CD8-positive, alpha-beta memory T cell (primary cell): Measurements from ENCODE around the gene ZMIZ1. TPM values are rescaled to one million over a fixed set of nuclear protein-coding genes. Genes with fewer than 3 reads are reported as not detected.

Experiments
- CTCF ChIA-PET: fragments of 350-600 bp; sonication (Branson Sonifier 250); formaldehyde crosslinking; loops from one replicate; lab custom pipeline; 2021; ENCODE audit warnings: antibody characterized with exemption; lab: Charles Lee
- POLR2A ChIA-PET: fragments of 350-600 bp; sonication (Branson Sonifier 250); formaldehyde crosslinking; loops from one replicate; lab custom pipeline; 2021; ENCODE audit warnings: antibody characterized with exemption; lab: Charles Lee
- DNase-seq, 5 donors: peaks; one replicate each; pipeline versions ENCODE4 v3.0.0 to v3.0.0-alpha.2; 2020 to 2022; ENCODE audit warnings: mixed read lengths in 1 of 5
- H3K27ac ChIP-seq: one replicate; pipeline ENCODE4 v1.7.0; 2013; ENCODE audit warnings: low read depth, mild to moderate bottlenecking, low read length, moderate library complexity
- H3K27me3 ChIP-seq: 2 replicates; pipeline ENCODE4 v1.7.0; 2013; ENCODE audit warnings: low read length, mild to moderate bottlenecking; ENCODE audit not compliant: insufficient read depth, poor library complexity, severe bottlenecking
- H3K36me3 ChIP-seq: 2 replicates; pipeline ENCODE4 v1.7.0; 2013; ENCODE audit warnings: mild to moderate bottlenecking, low read length, moderate library complexity; ENCODE audit not compliant: insufficient read depth
- H3K4me1 ChIP-seq: 2 replicates; pipeline ENCODE4 v1.7.0; 2013; ENCODE audit warnings: mild to moderate bottlenecking, low read length, moderate library complexity; ENCODE audit not compliant: insufficient read depth
- H3K4me3 ChIP-seq: 2 replicates; pipeline ENCODE4 v1.7.0; 2013; ENCODE audit warnings: mild to moderate bottlenecking, low read length
- H3K9me3 ChIP-seq: 2 replicates; pipeline ENCODE4 v1.7.0; 2013; ENCODE audit warnings: mild to moderate bottlenecking, low read length
- H3K27ac Mint-ChIP-seq, 8 donors: one replicate each; pipeline ENCODE4 v1.8.0; 2020 to 2021; ENCODE audit warnings: mixed read lengths in 8 of 8, mild to moderate bottlenecking in 6 of 8, inconsistent platforms in 3 of 8, moderate library complexity in 3 of 8
- H3K27me3 Mint-ChIP-seq, 2 donors: one replicate each; pipeline ENCODE4 v1.8.0; 2020 to 2021; ENCODE audit warnings: mixed read lengths in 2 of 2, mild to moderate bottlenecking in 1 of 2, moderate library complexity in 1 of 2
- H3K36me3 Mint-ChIP-seq, 3 donors: one replicate each; pipeline ENCODE4 v1.8.0; 2020 to 2021; ENCODE audit warnings: mixed read lengths in 3 of 3, inconsistent platforms in 1 of 3, mild to moderate bottlenecking in 1 of 3
- H3K4me1 Mint-ChIP-seq, 3 donors: one replicate each; pipeline ENCODE4 v1.8.0; 2020 to 2021; ENCODE audit warnings: mixed read lengths in 3 of 3, inconsistent platforms in 1 of 3, mild to moderate bottlenecking in 1 of 3
- H3K4me3 Mint-ChIP-seq, 7 donors: one replicate each; pipeline ENCODE4 v1.8.0; 2020 to 2021; ENCODE audit warnings: mixed read lengths in 7 of 7, mild to moderate bottlenecking in 6 of 7, moderate library complexity in 4 of 7, inconsistent platforms in 2 of 7
- H3K9me3 Mint-ChIP-seq, 5 donors: one replicate each; pipeline ENCODE4 v1.8.0; 2020 to 2022; ENCODE audit warnings: mixed read lengths in 5 of 5, mild to moderate bottlenecking in 3 of 5, moderate library complexity in 2 of 5, inconsistent platforms in 1 of 5
- polyA plus RNA-seq: library from polyadenylated mRNA; unstranded; fragments of 300-500 nt; fragmentation: Illumina TruSeq; gene quantifications from one replicate; pipeline ENCODE4 v1.2.3, GENCODE V29; 2021
- total RNA-seq, 2 experiments: library from RNA; stranded (reverse); gene quantifications; one replicate each; pipeline ENCODE4 v1.2.3, GENCODE V29; 2021

The ZMIZ1 gene
- total and polyA plus RNA-seq, 3 experiments from 2014 or later, result 8.0 to 36.3 (median 34.7) TPM

GRCh38 chr10:79356104-79356503, 287.3 kb downstream of the ZMIZ1 start:
- no peak overlapping the region for H3K4me3 ChIP-seq
- no peaks in the 10 kb centered on the region for H3K9me3 Mint-ChIP-seq
- CTCF ChIA-PET, result interaction anchor here (1.7 kb wide), 1 partner anchor 8 kb away, joined by 4 read pairs; no protein-coding TSS in a partner anchor
- no peaks in the 10 kb centered on the region for H3K27me3 ChIP-seq
- H3K4me1 ChIP-seq, result no peaks in the 10 kb centered on the region
- peaks cover 36% of the 10 kb centered on the region for H3K36me3 ChIP-seq
- peaks cover 17 to 66% (median 28%) of the 10 kb centered on the region in 3 donors for H3K36me3 Mint-ChIP-seq
- H3K27ac Mint-ChIP-seq, result peak overlapping the region in 1 of 8 donors; percentile 25
- no peak overlapping the region for H3K27ac ChIP-seq
- POLR2A ChIA-PET, result no interaction called here
- no peaks in the 10 kb centered on the region for H3K9me3 ChIP-seq
- no peaks in the 10 kb centered on the region for H3K27me3 Mint-ChIP-seq
- peaks cover 15 to 36% (median 26%) of the 10 kb centered on the region in 3 donors for H3K4me1 Mint-ChIP-seq
- H3K4me3 Mint-ChIP-seq, result no peak overlapping the region
- no peak for DNase-seq

GRCh38 chr10:79357180-79357579, 288.4 kb downstream of the ZMIZ1 start:
- Mint-ChIP-seq H3K36me3 (peaks cover 17 to 57% (median 28%) of the 10 kb centered on the region in 3 donors), H3K4me3 (no peak overlapping the region), H3K27me3 (no peaks in the 10 kb centered on the region), H3K9me3 (no peaks in the 10 kb centered on the region), H3K27ac (no peak overlapping the region), H3K4me1 (peaks cover 22 to 46% (median 37%) of the 10 kb centered on the region in 3 donors)
- Histone ChIP-seq H3K9me3 (no peaks in the 10 kb centered on the region), H3K27ac (no peak overlapping the region), H3K4me1 (peaks cover 9% of the 10 kb centered on the region), H3K27me3 (no peaks in the 10 kb centered on the region), H3K36me3 (peaks cover 28% of the 10 kb centered on the region), H3K4me3 (no peak overlapping the region)
- no peak for DNase-seq
- ChIA-PET POLR2A (no interaction called here), CTCF (interaction anchor here (0.8 to 1.8 kb wide), 3 partner anchors 9 to 17 kb away, joined by 3 to 4 read pairs (median 4); no protein-coding TSS in a partner anchor)

GRCh38 chr10:79358811-79359210, 290.0 kb downstream of the ZMIZ1 start:
- no peak overlapping the region for H3K4me3 ChIP-seq
- no peaks in the 10 kb centered on the region for H3K9me3 ChIP-seq
- Mint-ChIP-seq H3K27me3 (peaks cover 0 to 1% of the 10 kb centered on the region in 2 donors), H3K27ac (peak overlapping the region in 1 of 8 donors; percentile 51), H3K4me1 (peaks cover 17 to 34% (median 31%) of the 10 kb centered on the region in 3 donors), H3K36me3 (peaks cover 14 to 40% (median 18%) of the 10 kb centered on the region in 3 donors), H3K9me3 (no peaks in the 10 kb centered on the region), H3K4me3 (no peak overlapping the region)
- H3K27me3 ChIP-seq, result no peaks in the 10 kb centered on the region
- ChIA-PET POLR2A (interaction anchor here (0.8 kb wide), 1 partner anchor 12 kb away, joined by 4 read pairs; no protein-coding TSS in a partner anchor), CTCF (interaction anchor here (0.9 to 1.9 kb wide), 3 partner anchors 10 to 42 kb away, joined by 4 to 5 read pairs (median 4); no protein-coding TSS in a partner anchor)
- peaks cover 11% of the 10 kb centered on the region for H3K36me3 ChIP-seq
- H3K4me1 ChIP-seq, result peaks cover 9% of the 10 kb centered on the region
- DNase-seq, result no peak
- no peak overlapping the region for H3K27ac ChIP-seq

GRCh38 chr10:79359816-79360498, 291.2 kb downstream of the ZMIZ1 start:
- Mint-ChIP-seq H3K4me3 (no peak overlapping the region), H3K36me3 (peaks cover 11 to 29% (median 14%) of the 10 kb centered on the region in 3 donors), H3K27me3 (peaks cover 0 to 1% of the 10 kb centered on the region in 2 donors), H3K9me3 (peaks cover 0 to 9% (median 0%) of the 10 kb centered on the region in 5 donors), H3K4me1 (peaks cover 13 to 25% (median 24%) of the 10 kb centered on the region in 3 donors), H3K27ac (no peak overlapping the region)
- H3K4me3 ChIP-seq, result no peak overlapping the region
- no peak for DNase-seq
- ChIA-PET POLR2A (interaction anchor here (1.2 kb wide), 1 partner anchor 12 kb away, joined by 3 read pairs; no protein-coding TSS in a partner anchor), CTCF (interaction anchor here (1.9 to 2.4 kb wide), 2 partner anchors 12 to 15 kb away, joined by 4 to 9 read pairs; no protein-coding TSS in a partner anchor)
- H3K27me3 ChIP-seq, result no peaks in the 10 kb centered on the region
- H3K27ac ChIP-seq, result no peak overlapping the region
- no peaks in the 10 kb centered on the region for H3K9me3 ChIP-seq
- H3K36me3 ChIP-seq, result no peaks in the 10 kb centered on the region
- H3K4me1 ChIP-seq, result peaks cover 9% of the 10 kb centered on the region

- ChIA-PET CTCF (interaction anchor here (1.9 to 2.4 kb wide), 2 partner anchors 12 to 14 kb away, joined by 4 to 9 read pairs; no protein-coding TSS in a partner anchor), POLR2A (interaction anchor here (1.2 kb wide), 1 partner anchor 12 kb away, joined by 3 read pairs; no protein-coding TSS in a partner anchor)
- Histone ChIP-seq H3K4me1 (peaks cover 9% of the 10 kb centered on the region), H3K27me3 (no peaks in the 10 kb centered on the region), H3K4me3 (no peak overlapping the region), H3K36me3 (no peaks in the 10 kb centered on the region), H3K27ac (no peak overlapping the region), H3K9me3 (no peaks in the 10 kb centered on the region)
- Mint-ChIP-seq H3K36me3 (peaks cover 6 to 22% (median 9%) of the 10 kb centered on the region in 3 donors), H3K4me1 (peaks cover 9 to 22% (median 20%) of the 10 kb centered on the region in 3 donors), H3K27ac (no peak overlapping the region), H3K27me3 (peaks cover 0 to 1% of the 10 kb centered on the region in 2 donors), H3K4me3 (no peak overlapping the region), H3K9me3 (peaks cover 0 to 9% (median 0%) of the 10 kb centered on the region in 5 donors)
- no peak for DNase-seq
Measured at GRCh38 chr10:79360499-79361342, 292.0 kb downstream of the ZMIZ1 start.

GRCh38 chr10:79361726-79362397, 293.1 kb downstream of the ZMIZ1 start:
- H3K4me1 ChIP-seq, result peaks cover 9% of the 10 kb centered on the region
- H3K4me3 Mint-ChIP-seq, result no peak overlapping the region
- peak overlapping the region in 2 of 8 donors; percentile 18 to 27 for H3K27ac Mint-ChIP-seq
- peaks cover 8 to 19% (median 17%) of the 10 kb centered on the region in 3 donors for H3K4me1 Mint-ChIP-seq
- POLR2A ChIA-PET, result no interaction called here
- H3K36me3 Mint-ChIP-seq, result peaks cover 0 to 14% (median 2%) of the 10 kb centered on the region in 3 donors
- H3K27me3 Mint-ChIP-seq, result peaks cover 0 to 1% of the 10 kb centered on the region in 2 donors
- H3K27me3 ChIP-seq, result no peaks in the 10 kb centered on the region
- H3K9me3 Mint-ChIP-seq, result peaks cover 0 to 9% (median 0%) of the 10 kb centered on the region in 5 donors
- no peaks in the 10 kb centered on the region for H3K9me3 ChIP-seq
- CTCF ChIA-PET, result interaction anchor here (2.4 kb wide), 1 partner anchor 13 kb away, joined by 9 read pairs; no protein-coding TSS in a partner anchor
- no peak overlapping the region for H3K4me3 ChIP-seq
- H3K36me3 ChIP-seq, result no peaks in the 10 kb centered on the region
- no peak overlapping the region for H3K27ac ChIP-seq
- DNase-seq, result no peak
